Gastrocnemius medialis (tissue), 4 donors: ENCODE results near the gene NDUFB2.

Experiments
- POLR2A ChIP-seq, 2 donors: fragments of 450-650 bp; IDR thresholded peaks; one replicate each; pipeline ENCODE4 v1.6.1; 2017; ENCODE audit warnings: antibody characterized with exemption in 2 of 2, mild to moderate bottlenecking in 2 of 2, moderate library complexity in 2 of 2
- TF ChIP-seq, protein P1 (sequence below), 5 experiments: fragments of 450-650 bp in 3 of 5; fragments of 200-600 bp in 2 of 5; sonication (generic) in 2 of 5; IDR thresholded peaks in 4 of 5; conservative IDR thresholded peaks in 1 of 5; 1 replicate in 4 of 5; 2 replicates in 1 of 5; pipeline ENCODE4 v1.5.1; 2016 to 2019; ENCODE audit warnings: antibody characterized with exemption in 5 of 5, mild to moderate bottlenecking in 3 of 5, moderate library complexity in 3 of 5

DNA sequence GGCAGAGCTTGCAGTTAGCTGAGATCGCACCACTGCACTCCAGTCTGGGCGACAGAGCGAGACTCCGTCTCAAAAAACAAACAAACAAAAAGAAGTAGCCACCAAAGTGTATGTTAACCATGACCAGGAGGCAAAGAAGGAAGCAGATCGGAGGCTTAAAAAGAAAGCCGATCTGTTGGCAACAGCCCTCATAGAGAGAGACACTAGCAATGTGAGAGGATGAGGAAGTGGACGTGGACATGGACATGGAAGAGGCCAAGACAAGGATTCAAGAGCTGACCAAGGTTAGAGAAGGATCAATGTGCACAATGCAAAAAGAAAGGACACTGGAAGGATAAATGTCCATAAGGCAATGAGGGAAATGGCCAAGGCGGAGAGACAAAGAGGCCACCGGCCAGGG is 38.6 kb upstream of the NDUFB2 start:
- TF ChIP-seq POLR2A (IDR thresholded peaks at IDR 0.05): no peak
- TF ChIP-seq, protein P1, sequence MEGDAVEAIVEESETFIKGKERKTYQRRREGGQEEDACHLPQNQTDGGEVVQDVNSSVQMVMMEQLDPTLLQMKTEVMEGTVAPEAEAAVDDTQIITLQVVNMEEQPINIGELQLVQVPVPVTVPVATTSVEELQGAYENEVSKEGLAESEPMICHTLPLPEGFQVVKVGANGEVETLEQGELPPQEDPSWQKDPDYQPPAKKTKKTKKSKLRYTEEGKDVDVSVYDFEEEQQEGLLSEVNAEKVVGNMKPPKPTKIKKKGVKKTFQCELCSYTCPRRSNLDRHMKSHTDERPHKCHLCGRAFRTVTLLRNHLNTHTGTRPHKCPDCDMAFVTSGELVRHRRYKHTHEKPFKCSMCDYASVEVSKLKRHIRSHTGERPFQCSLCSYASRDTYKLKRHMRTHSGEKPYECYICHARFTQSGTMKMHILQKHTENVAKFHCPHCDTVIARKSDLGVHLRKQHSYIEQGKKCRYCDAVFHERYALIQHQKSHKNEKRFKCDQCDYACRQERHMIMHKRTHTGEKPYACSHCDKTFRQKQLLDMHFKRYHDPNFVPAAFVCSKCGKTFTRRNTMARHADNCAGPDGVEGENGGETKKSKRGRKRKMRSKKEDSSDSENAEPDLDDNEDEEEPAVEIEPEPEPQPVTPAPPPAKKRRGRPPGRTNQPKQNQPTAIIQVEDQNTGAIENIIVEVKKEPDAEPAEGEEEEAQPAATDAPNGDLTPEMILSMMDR (IDR thresholded peaks at IDR 0.05 in 4 of 5, conservative IDR thresholded peaks at IDR 0.05 in 1 of 5): no peak
